Parathyroid adenoma (tissue), 2 donors: Measurements from ENCODE around the gene HRH3.
A peak's percentile ranks its signal among the peaks of the same experiment; 100 is the strongest.

Experiments
- H2AFZ ChIP-seq: fragments of 300-600 bp; sonication (generic); one replicate; pipeline ENCODE4 v1.7.0; 2017; ENCODE audit warnings: antibody characterized with exemption, mild to moderate bottlenecking
- H3K27ac ChIP-seq: fragments of 300-600 bp; sonication (generic); one replicate; pipeline ENCODE4 v1.7.0; 2017
- H3K27me3 ChIP-seq: fragments of 300-600 bp; sonication (generic); one replicate; pipeline ENCODE4 v1.7.0; 2017; ENCODE audit warnings: low read length; ENCODE audit not compliant: control insufficient read depth, insufficient read depth
- H3K36me3 ChIP-seq: fragments of 300-600 bp; sonication (generic); one replicate; pipeline ENCODE4 v1.7.0; 2017; ENCODE audit warnings: low read length; ENCODE audit not compliant: control insufficient read depth, insufficient read depth
- H3K4me1 ChIP-seq: fragments of 300-600 bp; sonication (generic); one replicate; pipeline ENCODE4 v1.7.0; 2017; ENCODE audit warnings: control low read depth
- H3K4me2 ChIP-seq: fragments of 300-600 bp; sonication (generic); one replicate; pipeline ENCODE4 v1.7.0; 2017; ENCODE audit warnings: low read length
- H3K4me3 ChIP-seq: fragments of 300-600 bp; sonication (generic); one replicate; pipeline ENCODE4 v1.7.0; 2017; ENCODE audit warnings: low read depth, low read length
- H3K79me2 ChIP-seq: fragments of 300-600 bp; sonication (generic); one replicate; pipeline ENCODE4 v1.7.0; 2017; ENCODE audit warnings: control low read depth
- H3K9ac ChIP-seq: fragments of 300-600 bp; sonication (generic); one replicate; pipeline ENCODE4 v1.7.0; 2017; ENCODE audit warnings: mild to moderate bottlenecking
- H3K9me3 ChIP-seq: fragments of 300-600 bp; sonication (generic); one replicate; pipeline ENCODE4 v1.7.0; 2017; ENCODE audit warnings: low read length; ENCODE audit not compliant: control insufficient read depth
- TF ChIP-seq, protein P1 (sequence below): fragments of 300-600 bp; sonication (generic); IDR thresholded peaks from one replicate; pipeline ENCODE4 v1.7.0; 2017; ENCODE audit warnings: antibody characterized with exemption, mild to moderate bottlenecking
- donor health status: primary hyperparathyroidism.

HRH3 gene

DNA sequence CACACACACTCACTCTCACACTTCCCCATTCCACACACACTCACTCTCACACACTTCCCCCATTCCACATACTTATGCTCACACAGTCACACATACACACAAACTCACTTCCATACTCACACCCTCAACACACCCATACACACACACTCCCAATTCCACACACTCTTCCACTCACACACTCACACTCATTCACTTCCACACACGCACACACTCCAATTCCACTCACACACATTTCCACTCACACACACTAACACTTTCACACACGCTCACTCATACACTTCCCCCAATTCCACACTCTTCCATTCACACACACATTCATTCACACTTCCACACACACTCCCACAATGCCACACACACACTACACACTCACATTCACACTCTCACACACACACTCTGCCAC, 10.2 kb upstream of the HRH3 start:
- no peak overlapping the region for H3K4me2 ChIP-seq
- no peak overlapping the region for H3K4me3 ChIP-seq
- peaks cover 29% of the 10 kb centered on the region for H3K4me1 ChIP-seq
- H3K9ac ChIP-seq: no peak overlapping the region
- H3K27me3 ChIP-seq: no peaks in the 10 kb centered on the region
- no peak overlapping the region for H2AFZ ChIP-seq
- TF ChIP-seq, protein P1, sequence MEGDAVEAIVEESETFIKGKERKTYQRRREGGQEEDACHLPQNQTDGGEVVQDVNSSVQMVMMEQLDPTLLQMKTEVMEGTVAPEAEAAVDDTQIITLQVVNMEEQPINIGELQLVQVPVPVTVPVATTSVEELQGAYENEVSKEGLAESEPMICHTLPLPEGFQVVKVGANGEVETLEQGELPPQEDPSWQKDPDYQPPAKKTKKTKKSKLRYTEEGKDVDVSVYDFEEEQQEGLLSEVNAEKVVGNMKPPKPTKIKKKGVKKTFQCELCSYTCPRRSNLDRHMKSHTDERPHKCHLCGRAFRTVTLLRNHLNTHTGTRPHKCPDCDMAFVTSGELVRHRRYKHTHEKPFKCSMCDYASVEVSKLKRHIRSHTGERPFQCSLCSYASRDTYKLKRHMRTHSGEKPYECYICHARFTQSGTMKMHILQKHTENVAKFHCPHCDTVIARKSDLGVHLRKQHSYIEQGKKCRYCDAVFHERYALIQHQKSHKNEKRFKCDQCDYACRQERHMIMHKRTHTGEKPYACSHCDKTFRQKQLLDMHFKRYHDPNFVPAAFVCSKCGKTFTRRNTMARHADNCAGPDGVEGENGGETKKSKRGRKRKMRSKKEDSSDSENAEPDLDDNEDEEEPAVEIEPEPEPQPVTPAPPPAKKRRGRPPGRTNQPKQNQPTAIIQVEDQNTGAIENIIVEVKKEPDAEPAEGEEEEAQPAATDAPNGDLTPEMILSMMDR: no peak
- no peak overlapping the region for H3K27ac ChIP-seq
- no peaks in the 10 kb centered on the region for H3K9me3 ChIP-seq
- H3K36me3 ChIP-seq: no peaks in the 10 kb centered on the region
- H3K79me2 ChIP-seq: no peaks in the 10 kb centered on the region

DNA sequence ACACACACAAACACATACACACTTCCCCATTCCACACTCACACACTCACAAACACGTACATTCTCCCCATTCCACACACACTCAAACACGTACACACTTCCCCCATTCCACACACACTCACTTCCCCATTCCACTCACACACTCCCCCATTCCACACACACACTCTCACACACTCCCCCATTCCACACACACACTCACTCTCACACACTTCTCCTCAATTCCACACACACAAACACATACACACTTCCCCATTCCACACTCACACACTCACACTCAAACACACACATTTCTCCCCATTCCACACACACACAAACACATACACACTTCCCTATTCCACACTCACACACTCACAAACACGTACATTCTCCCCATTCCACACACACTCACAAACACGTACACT, 9.6 kb upstream of the HRH3 start:
- no peak overlapping the region for H3K4me3 ChIP-seq
- peaks cover 25% of the 10 kb centered on the region for H3K4me1 ChIP-seq
- no peaks in the 10 kb centered on the region for H3K9me3 ChIP-seq
- no peaks in the 10 kb centered on the region for H3K36me3 ChIP-seq
- no peak overlapping the region for H3K27ac ChIP-seq
- TF ChIP-seq, protein P1: no peak
- no peaks in the 10 kb centered on the region for H3K79me2 ChIP-seq
- no peak overlapping the region for H3K4me2 ChIP-seq
- H3K27me3 ChIP-seq: no peaks in the 10 kb centered on the region
- no peak overlapping the region for H3K9ac ChIP-seq
- H2AFZ ChIP-seq: no peak overlapping the region

DNA sequence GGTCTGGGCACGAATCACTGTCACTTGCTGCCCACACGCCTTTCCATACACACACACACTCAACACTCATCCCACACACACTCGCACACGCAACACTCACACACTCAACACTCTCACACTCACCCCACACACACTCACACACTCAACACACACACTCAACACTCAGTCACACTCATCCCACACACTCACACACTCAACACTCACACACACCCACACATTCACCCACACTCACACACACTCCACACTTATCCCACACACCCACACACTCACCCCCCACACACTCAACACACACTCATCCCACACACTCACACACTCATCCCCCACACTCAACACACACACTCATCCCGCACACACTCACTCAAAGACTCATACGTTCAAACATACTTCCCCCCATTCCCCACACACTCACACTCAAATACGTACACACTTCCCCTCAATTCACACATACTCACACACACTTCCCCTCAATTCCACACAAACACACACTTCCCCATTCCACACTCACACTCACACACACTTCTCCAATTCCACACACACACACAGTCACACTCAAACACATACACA, 9.0 kb upstream of the HRH3 start:
- TF ChIP-seq, protein P1: no peak
- H3K9ac ChIP-seq: no peak overlapping the region
- H3K27me3 ChIP-seq: no peaks in the 10 kb centered on the region

DNA sequence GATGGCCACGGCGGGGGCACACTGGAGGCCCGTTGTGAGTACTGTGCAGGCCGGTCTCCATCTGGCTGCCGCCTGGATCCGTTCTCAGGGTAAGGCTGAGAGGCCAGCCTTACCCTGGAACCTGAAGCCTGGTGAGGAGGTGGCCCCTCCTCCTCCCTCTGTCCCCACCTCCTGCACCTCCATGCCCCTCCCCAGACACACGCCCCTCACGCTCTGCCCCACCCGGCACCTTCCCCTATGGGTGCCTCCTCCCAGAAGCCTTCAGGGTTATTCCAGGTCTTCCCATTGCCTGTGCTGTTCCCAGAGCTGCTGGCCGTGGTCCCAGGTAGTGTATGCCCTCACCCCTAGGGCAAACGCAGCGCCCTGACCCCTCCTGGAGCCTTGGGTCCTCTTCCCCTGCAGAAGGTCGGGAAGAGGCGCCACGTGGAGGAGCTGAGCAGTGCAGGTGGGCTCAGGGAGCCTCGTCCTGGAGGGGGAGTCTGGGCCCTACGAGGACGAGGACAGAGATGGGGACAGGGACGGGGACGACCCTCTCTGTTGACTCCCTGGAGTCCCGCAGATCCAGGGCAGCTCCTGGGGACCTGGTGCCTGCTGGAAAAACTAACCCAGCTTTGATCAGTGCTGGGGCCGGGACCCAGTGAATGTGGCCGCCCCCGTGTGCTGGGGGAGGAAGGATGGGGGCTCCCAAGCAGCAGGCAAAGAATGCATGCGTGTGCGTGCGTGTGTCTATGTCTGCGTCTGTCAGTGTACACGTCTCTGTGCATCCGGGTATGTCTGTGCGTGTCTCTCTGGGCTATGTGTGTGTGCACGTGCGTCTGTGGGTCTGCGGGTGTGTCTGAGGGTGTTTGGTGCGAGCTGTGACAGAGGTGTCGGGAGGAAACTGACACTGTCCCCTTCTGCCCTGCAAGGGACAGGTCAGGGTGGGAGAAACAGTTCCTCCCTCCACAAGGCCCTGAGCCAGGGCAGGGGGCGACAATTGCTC, 8.2 kb upstream of the HRH3 start:
- Histone ChIP-seq H3K36me3 (no peaks in the 10 kb centered on the region), H3K4me2 (no peak overlapping the region), H3K9ac (no peak overlapping the region), H3K9me3 (no peaks in the 10 kb centered on the region), H3K27ac (no peak overlapping the region), H2AFZ (peak overlapping the region; percentile 61), H3K4me3 (no peak overlapping the region), H3K79me2 (no peaks in the 10 kb centered on the region), H3K4me1 (peaks cover 25% of the 10 kb centered on the region), H3K27me3 (no peaks in the 10 kb centered on the region)
- TF ChIP-seq, protein P1: no peak

More for the DNA sequence above, 9.0 kb upstream of the HRH3 start:
- Histone ChIP-seq H3K9me3 (no peaks in the 10 kb centered on the region), H3K4me1 (peaks cover 25% of the 10 kb centered on the region), H3K4me2 (no peak overlapping the region), H3K27ac (no peak overlapping the region), H2AFZ (no peak overlapping the region), H3K79me2 (no peaks in the 10 kb centered on the region), H3K36me3 (no peaks in the 10 kb centered on the region), H3K4me3 (no peak overlapping the region)
